Spleen (tissue), 11 donors: Measurements from ENCODE around the gene TTLL5. TPM values are rescaled to one million over a fixed set of nuclear protein-coding genes. Genes with fewer than 3 reads are reported as not detected.
"Not testable (repeated sequence)": the region's sequence is repeated elsewhere in the genome, so short reads cannot be mapped to it uniquely, and the experiment has no call there.

ENCODE experiments used
- DNase-seq: peaks from one replicate; pipeline ENCODE4 v3.0.0-alpha.2; 2020
- H3K27ac ChIP-seq, 8 donors: fragments of 200-600 bp; sonication (generic) in 7 of 8; 1 replicate in 4 of 8; 2 replicates in 4 of 8; pipeline versions ENCODE4 v1.5.0 to v1.8.0; 2016 to 2021; ENCODE audit warnings: inconsistent platforms in 4 of 8, mild to moderate bottlenecking in 4 of 8, moderate library complexity in 1 of 8
- H3K27me3 ChIP-seq, 7 donors: fragments of 200-600 bp; sonication (generic) in 6 of 7; replicated peaks in 1 of 7; 1 replicate in 4 of 7; 2 replicates in 3 of 7; pipeline versions ENCODE4 v1.5.0 to v1.8.0; 2016 to 2021; ENCODE audit warnings: inconsistent platforms in 3 of 7, mild to moderate bottlenecking in 1 of 7
- H3K36me3 ChIP-seq, 6 donors: fragments of 200-600 bp; sonication (generic) in 5 of 6; 1 replicate in 4 of 6; 2 replicates in 2 of 6; pipeline versions ENCODE4 v1.5.0 to v1.8.0; 2016 to 2021; ENCODE audit warnings: inconsistent platforms in 2 of 6
- H3K4me1 ChIP-seq, 6 donors: fragments of 200-600 bp; sonication (generic) in 5 of 6; 1 replicate in 3 of 6; 2 replicates in 3 of 6; pipeline versions ENCODE4 v1.5.0 to v1.8.0; 2016 to 2021; ENCODE audit warnings: inconsistent platforms in 3 of 6
- H3K4me3 ChIP-seq, 8 donors: fragments of 200-600 bp; sonication (generic) in 7 of 8; 1 replicate in 4 of 8; 2 replicates in 4 of 8; pipeline versions ENCODE4 v1.5.0 to v1.8.0; 2016 to 2021; ENCODE audit warnings: inconsistent platforms in 4 of 8, mild to moderate bottlenecking in 4 of 8, moderate library complexity in 2 of 8
- H3K9me3 ChIP-seq, 8 donors: fragments of 200-600 bp; sonication (generic) in 7 of 8; 1 replicate in 4 of 8; 2 replicates in 4 of 8; pipeline versions ENCODE4 v1.5.0 to v1.8.0; 2016 to 2021; ENCODE audit warnings: inconsistent platforms in 4 of 8
- POLR2A ChIP-seq, 3 donors: fragments of 450-650 bp; IDR thresholded peaks; one replicate each; pipeline ENCODE4 v1.5.1; 2017; ENCODE audit warnings: antibody characterized with exemption in 3 of 3, mild to moderate bottlenecking in 1 of 3
- POLR2AphosphoS5 ChIP-seq, 3 donors: sonication (generic); formaldehyde crosslinking; IDR thresholded peaks; one replicate each; pipeline ENCODE4 v1.5.1; 2017; ENCODE audit warnings: antibody characterized with exemption in 3 of 3
- WGBS, 5 donors: extraction: QIAGEN DNeasy Blood & Tissue Kit in 3 of 5; methylation state at CpG; one replicate each; pipeline versions ENCODE4 v1.1.5 to v1.1.7; 2013 to 2018; 5-methylcytosine and 5-hydroxymethylcytosine counted together
- intact Hi-C: fragments of 100-400 bp; cut with DNase I; formaldehyde crosslinking; loops from one replicate; pipeline ENCODE4 v1.15.0; 2023; ENCODE audit warnings: low total_unique reads
- polyA plus RNA-seq, 3 donors: library from polyadenylated mRNA; stranded (reverse); fragments of 200-250 nt; gene quantifications; one replicate each; pipeline ENCODE4 v1.2.1, GENCODE V29; 2013
- total RNA-seq, 7 donors: library from RNA; depleted of rRNA in 3 of 7; stranded (reverse); fragments of >200 nt in 3 of 7; fragmentation: NEBNext Ultra II Directional in 4 of 7; extraction: Animal tissue kit (Norgen Biotek cat#: 25700) in 4 of 7; gene quantifications; one replicate each; pipeline versions ENCODE4 v1.1.0 to v1.2.1, GENCODE V29; 2016 to 2021
- TF ChIP-seq, protein P1 (sequence below), 11 experiments: fragments of 200-600 bp in 7 of 11; fragments of 450-650 bp in 4 of 11; sonication (generic) in 4 of 11; IDR thresholded peaks in 8 of 11; conservative IDR thresholded peaks in 3 of 11; 1 replicate in 7 of 11; 2 replicates in 4 of 11; pipeline versions ENCODE4 v1.4.0 to v1.8.0; 2016 to 2021; ENCODE audit warnings: antibody characterized with exemption in 11 of 11, inconsistent platforms in 4 of 11, mild to moderate bottlenecking in 1 of 11
- donor health status: healthy with polysubstance abuse.
- donor health status: DM: no; HTN: no; CAD: no; lungs with moderate emphysema.
- donor health status: DM: no; HTN: no; CAD: no.
- donor health status: Bipolar disorder and iron deficiency.
- donor health status: healthy.
- donor health status: DM: no; HTN: no; CAD: no.
- donor health status: DM: yes; HTN: yes; CAD: no.

Gene TTLL5
- total and polyA plus RNA-seq, 10 donors: 4.5 to 44.1 (median 31.6) TPM

DNA sequence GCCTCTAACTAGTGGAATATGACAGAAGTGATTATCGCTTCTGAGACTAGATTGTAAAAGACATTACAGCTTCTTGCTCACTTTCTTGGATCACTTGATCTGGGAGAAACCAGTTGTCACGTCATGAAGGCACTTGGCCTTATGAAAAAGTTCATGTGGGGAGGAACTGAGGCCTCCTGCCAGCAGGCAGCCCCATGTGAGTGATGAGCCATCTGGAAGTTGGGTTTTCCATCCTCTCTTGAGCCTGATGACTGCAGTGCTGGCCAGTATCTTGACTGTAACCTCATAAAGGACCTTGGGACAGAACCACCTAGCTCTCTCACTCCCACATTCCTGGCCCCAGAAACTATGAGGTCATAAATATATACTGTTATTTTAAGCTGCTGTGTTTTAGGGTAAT, 28.0 kb downstream of the TTLL5 start:
- no peaks in the 10 kb centered on the region for H3K27me3 ChIP-seq
- no peak overlapping the region for H3K4me3 ChIP-seq
- intact Hi-C loops: no loop called here
- peaks cover 0 to 82% (median 31%) of the 10 kb centered on the region in 6 donors for H3K36me3 ChIP-seq
- H3K27ac ChIP-seq: no peak overlapping the region
- H3K4me1 ChIP-seq: no peaks in the 10 kb centered on the region
- TF ChIP-seq POLR2A (IDR thresholded peaks at IDR 0.05): no peak
- TF ChIP-seq, protein P1, sequence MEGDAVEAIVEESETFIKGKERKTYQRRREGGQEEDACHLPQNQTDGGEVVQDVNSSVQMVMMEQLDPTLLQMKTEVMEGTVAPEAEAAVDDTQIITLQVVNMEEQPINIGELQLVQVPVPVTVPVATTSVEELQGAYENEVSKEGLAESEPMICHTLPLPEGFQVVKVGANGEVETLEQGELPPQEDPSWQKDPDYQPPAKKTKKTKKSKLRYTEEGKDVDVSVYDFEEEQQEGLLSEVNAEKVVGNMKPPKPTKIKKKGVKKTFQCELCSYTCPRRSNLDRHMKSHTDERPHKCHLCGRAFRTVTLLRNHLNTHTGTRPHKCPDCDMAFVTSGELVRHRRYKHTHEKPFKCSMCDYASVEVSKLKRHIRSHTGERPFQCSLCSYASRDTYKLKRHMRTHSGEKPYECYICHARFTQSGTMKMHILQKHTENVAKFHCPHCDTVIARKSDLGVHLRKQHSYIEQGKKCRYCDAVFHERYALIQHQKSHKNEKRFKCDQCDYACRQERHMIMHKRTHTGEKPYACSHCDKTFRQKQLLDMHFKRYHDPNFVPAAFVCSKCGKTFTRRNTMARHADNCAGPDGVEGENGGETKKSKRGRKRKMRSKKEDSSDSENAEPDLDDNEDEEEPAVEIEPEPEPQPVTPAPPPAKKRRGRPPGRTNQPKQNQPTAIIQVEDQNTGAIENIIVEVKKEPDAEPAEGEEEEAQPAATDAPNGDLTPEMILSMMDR (IDR thresholded peaks at IDR 0.05 in 8 of 11, conservative IDR thresholded peaks at IDR 0.05 in 3 of 11): no peak
- TF ChIP-seq POLR2AphosphoS5 (IDR thresholded peaks at IDR 0.05): no peak
- no peak for DNase-seq
- H3K9me3 ChIP-seq: peaks cover 0 to 2% (median 0%) of the 10 kb centered on the region in 8 donors
- 86 to 94% (median 90%) methylated on average over 2 of the region's 2 CpGs for WGBS, 5 donors

GRCh38 chr14:75690010-75690409, 29.0 kb downstream of the TTLL5 start:
- no peak overlapping the region for H3K27ac ChIP-seq
- peaks cover 0 to 82% (median 39%) of the 10 kb centered on the region in 6 donors for H3K36me3 ChIP-seq
- intact Hi-C loops: no loop called here
- H3K27me3 ChIP-seq: no peaks in the 10 kb centered on the region
- H3K9me3 ChIP-seq: peaks cover 0 to 12% (median 8%) of the 10 kb centered on the region in 8 donors
- no peaks in the 10 kb centered on the region for H3K4me1 ChIP-seq
- H3K4me3 ChIP-seq: no peak overlapping the region
- TF ChIP-seq POLR2AphosphoS5 (IDR thresholded peaks at IDR 0.05): no peak
- TF ChIP-seq POLR2A (IDR thresholded peaks at IDR 0.05): no peak
- TF ChIP-seq, protein P1 (IDR thresholded peaks at IDR 0.05 in 8 of 11, conservative IDR thresholded peaks at IDR 0.05 in 3 of 11): no peak
- no peak for DNase-seq
- WGBS, 5 donors: 91 to 96% (median 94%) methylated on average over 7 of the region's 7 CpGs

DNA sequence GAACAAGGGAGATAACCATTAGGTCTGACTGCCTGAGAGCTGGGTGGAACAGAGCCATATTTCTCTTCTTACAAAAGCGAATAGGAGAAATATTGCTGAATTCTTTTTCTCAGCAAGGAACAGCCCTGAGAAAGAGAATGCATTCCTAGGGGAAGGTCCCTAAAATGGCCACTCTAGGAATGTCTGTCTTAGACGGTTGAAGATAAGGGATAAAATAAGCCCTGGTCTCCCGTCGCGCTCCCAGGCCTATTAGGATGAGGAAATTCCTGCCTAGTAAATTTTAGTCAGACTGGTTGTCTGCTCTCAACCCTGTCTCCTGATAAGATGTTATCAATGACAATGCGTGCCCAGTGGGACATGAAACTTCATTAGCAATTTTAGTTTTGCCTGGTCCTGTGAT, 34.0 kb downstream of the TTLL5 start:
- H3K4me3 ChIP-seq, H3K27ac ChIP-seq, H3K27me3 ChIP-seq, intact Hi-C loops, DNase-seq: not testable (repeated sequence)
- Histone ChIP-seq H3K9me3 (peaks cover 0 to 18% (median 14%) of the 10 kb centered on the region in 8 donors), H3K36me3 (peaks cover 0 to 85% (median 37%) of the 10 kb centered on the region in 6 donors), H3K4me1 (peaks cover 0 to 12% (median 3%) of the 10 kb centered on the region in 6 donors)
- WGBS, 5 donors: 94 to 99% (median 97%) methylated on average over 6 of the region's 6 CpGs

DNA sequence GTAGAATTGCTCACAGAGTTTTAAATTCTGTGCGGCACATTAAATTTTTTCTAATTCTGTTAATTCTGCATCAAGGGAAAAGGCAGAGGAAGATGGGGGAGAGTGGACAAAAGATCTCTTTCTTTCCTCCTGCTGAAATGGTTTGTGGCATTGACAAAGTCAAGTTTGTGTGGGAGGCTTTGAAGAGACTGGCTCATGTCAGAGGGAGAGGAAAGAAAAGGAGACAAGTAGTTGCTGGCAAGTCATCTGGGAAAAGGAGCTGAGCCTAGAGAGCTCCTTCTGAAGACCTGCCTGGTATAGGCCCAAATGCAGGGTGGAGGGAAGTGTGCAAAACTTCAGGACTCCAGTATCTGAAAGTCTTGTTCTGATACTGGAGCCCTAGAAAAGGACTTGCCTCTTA, 36.3 kb downstream of the TTLL5 start:
- TF ChIP-seq, protein P1 (IDR thresholded peaks at IDR 0.05 in 8 of 11, conservative IDR thresholded peaks at IDR 0.05 in 3 of 11): no peak
- TF ChIP-seq POLR2AphosphoS5 (IDR thresholded peaks at IDR 0.05): no peak
- TF ChIP-seq POLR2A (IDR thresholded peaks at IDR 0.05): no peak
- intact Hi-C loops: no loop called here
- Histone ChIP-seq H3K4me3 (no peak overlapping the region), H3K4me1 (peaks cover 0 to 12% (median 3%) of the 10 kb centered on the region in 6 donors), H3K36me3 (peaks cover 0 to 84% (median 23%) of the 10 kb centered on the region in 6 donors), H3K27ac (no peak overlapping the region), H3K27me3 (no peaks in the 10 kb centered on the region), H3K9me3 (peaks cover 0 to 18% (median 14%) of the 10 kb centered on the region in 8 donors)
- no peak for DNase-seq
- 84 to 94% (median 88%) methylated on average over 1 of the region's 1 CpG for WGBS, 5 donors

GRCh38 chr14:75697918-75698317, 36.9 kb downstream of the TTLL5 start:
- no peak for DNase-seq
- no peak overlapping the region for H3K4me3 ChIP-seq
- peaks cover 0 to 12% (median 3%) of the 10 kb centered on the region in 6 donors for H3K4me1 ChIP-seq
- H3K27me3 ChIP-seq: no peaks in the 10 kb centered on the region
- WGBS, 5 donors: 76 to 84% (median 81%) methylated on average over 2 of the region's 2 CpGs
- H3K9me3 ChIP-seq: peaks cover 0 to 18% (median 14%) of the 10 kb centered on the region in 8 donors
- H3K36me3 ChIP-seq: peaks cover 0 to 84% (median 25%) of the 10 kb centered on the region in 6 donors
- TF ChIP-seq, protein P1 (IDR thresholded peaks at IDR 0.05 in 8 of 11, conservative IDR thresholded peaks at IDR 0.05 in 3 of 11): no peak
- no peak for TF ChIP-seq POLR2A (IDR thresholded peaks at IDR 0.05)
- TF ChIP-seq POLR2AphosphoS5 (IDR thresholded peaks at IDR 0.05): no peak
- intact Hi-C loops: no loop called here
- no peak overlapping the region for H3K27ac ChIP-seq
